Effector CD4-positive, alpha-beta T cell (primary cell): Measurements from ENCODE around the gene CREG2.
"Not testable (repeated sequence)": the region's sequence is repeated elsewhere in the genome, so short reads cannot be mapped to it uniquely, and the experiment has no call there.

Source experiments
- DNase-seq: peaks from one replicate; pipeline ENCODE4 v3.0.0-alpha.2; 2020

The CREG2 gene

GRCh38 chr2:101371636-101372035 lies 15.7 kb downstream of the CREG2 start:
- DNase-seq = no peak

- no peak for DNase-seq
These were observed 18.2 kb downstream of the CREG2 start for GRCh38 chr2:101369100-101369499.

- DNase-seq = no peak
These were observed 18.9 kb downstream of the CREG2 start for GRCh38 chr2:101368376-101368775.

GRCh38 chr2:101367508-101367907 lies 19.8 kb downstream of the CREG2 start:
- no peak for DNase-seq

GRCh38 chr2:101364878-101365277 lies 22.4 kb downstream of the CREG2 start:
- no peak for DNase-seq

- DNase-seq = no peak
These were observed 24.5 kb downstream of the CREG2 start for GRCh38 chr2:101362777-101363176.

- no peak for DNase-seq
These were observed 25.0 kb downstream of the CREG2 start for GRCh38 chr2:101362316-101362715.

GRCh38 chr2:101361522-101361921 lies 25.8 kb downstream of the CREG2 start:
- no peak for DNase-seq

- DNase-seq = no peak
These were observed 26.2 kb downstream of the CREG2 start for GRCh38 chr2:101361121-101361520.

- DNase-seq = no peak
These were observed 27.1 kb downstream of the CREG2 start for GRCh38 chr2:101360232-101360631.

- no peak for DNase-seq
These were observed 27.8 kb downstream of the CREG2 start for GRCh38 chr2:101359410-101359954.

GRCh38 chr2:101357376-101357775 lies 29.9 kb downstream of the CREG2 start:
- DNase-seq = no peak

- DNase-seq = no peak
These were observed 30.8 kb downstream of the CREG2 start for GRCh38 chr2:101356521-101356920.

- no peak for DNase-seq
These were observed 31.2 kb downstream of the CREG2 start for GRCh38 chr2:101356055-101356454.

GRCh38 chr2:101355401-101356054 lies 31.8 kb downstream of the CREG2 start:
- DNase-seq = no peak

- no peak for DNase-seq
These were observed 32.6 kb downstream of the CREG2 start for GRCh38 chr2:101354420-101355311.

- not testable (repeated sequence) for DNase-seq
These were observed 34.7 kb downstream of the CREG2 start for GRCh38 chr2:101352631-101353030.

GRCh38 chr2:101351207-101351606 lies 36.1 kb downstream of the CREG2 start:
- DNase-seq = no peak

GRCh38 chr2:101349893-101350662 lies 37.2 kb downstream of the CREG2 start:
- DNase-seq = no peak

- no peak for DNase-seq
These were observed 38.4 kb downstream of the CREG2 start for GRCh38 chr2:101348883-101349282.

GRCh38 chr2:101346909-101347308 lies 40.4 kb downstream of the CREG2 start:
- DNase-seq = no peak

GRCh38 chr2:101344137-101344536 lies 43.2 kb downstream of the CREG2 start:
- no peak for DNase-seq

- no peak for DNase-seq
These were observed 44.7 kb downstream of the CREG2 start for GRCh38 chr2:101342625-101343008.
